ENCODE results near the gene PSMB4.
"Not testable (repeated sequence)": the region's sequence is repeated elsewhere in the genome, so short reads cannot be mapped to it uniquely, and the experiment has no call there.

The PSMB4 gene

DNA sequence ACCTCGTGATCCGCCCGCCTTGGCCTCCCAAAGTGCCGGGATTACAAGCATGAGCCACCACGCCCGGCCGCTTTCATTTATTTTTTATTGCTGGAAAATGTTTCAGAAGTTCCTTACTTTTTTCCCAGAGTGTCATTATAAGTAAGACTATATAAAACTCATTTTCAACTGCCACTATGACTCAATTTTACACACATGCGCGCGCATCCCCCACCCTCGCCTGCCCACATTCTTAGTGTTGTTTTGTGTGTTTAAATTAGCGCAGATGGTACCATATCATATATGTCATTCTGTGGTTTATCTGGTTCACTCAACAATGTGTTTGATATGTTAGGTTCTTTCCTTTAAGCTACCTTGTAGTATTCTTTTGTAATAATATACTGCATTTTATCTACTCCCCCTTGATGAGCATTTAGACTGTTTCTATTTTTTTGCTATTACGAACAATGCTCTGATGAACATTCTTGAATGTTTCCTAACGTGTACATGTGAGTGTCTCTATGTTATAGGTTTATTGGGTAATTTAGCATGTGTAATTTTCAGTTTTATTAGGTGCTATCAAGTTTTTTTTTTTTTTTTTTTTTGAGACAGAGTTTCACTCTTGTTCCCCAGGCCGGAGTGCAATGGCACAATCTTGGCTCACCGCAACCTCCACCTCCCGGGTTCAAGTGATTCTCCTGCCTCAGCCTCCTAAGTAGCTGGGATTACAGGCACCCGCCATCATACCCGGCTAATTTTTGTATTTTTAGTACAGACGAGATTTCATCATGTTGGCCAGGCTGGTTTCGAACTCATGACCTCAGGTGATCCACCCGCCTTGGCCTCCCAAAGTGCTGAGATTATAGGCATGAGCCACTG, 8.9 kb upstream of the PSMB4 start:
- DNase-seq (ENCODE audit: low read depth), result not testable (repeated sequence)

DNA sequence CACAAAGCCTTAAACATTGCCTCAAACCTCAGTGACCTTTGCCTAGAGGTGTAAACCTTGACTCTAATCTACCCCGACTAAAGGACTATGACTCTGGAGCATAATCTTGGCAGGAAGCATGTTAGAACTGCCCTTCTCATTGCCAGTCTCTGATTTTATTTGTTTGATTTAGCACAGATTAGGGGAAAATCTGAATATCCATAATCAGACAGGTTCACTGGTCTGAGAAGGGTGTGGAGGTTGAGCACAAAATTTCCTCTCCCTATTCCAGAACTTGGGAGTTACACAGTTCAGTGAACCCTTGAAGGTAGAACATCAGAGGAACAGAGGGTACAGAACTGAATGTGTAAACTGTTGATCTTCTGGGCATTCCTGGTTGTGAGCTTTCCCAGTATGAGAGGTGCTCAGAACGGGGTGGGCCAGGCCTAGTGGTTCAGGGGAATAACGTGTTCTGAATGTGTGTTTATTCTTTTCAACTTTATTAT, 8.3 kb upstream of the PSMB4 start:
- DNase-seq (ENCODE audit: low read depth), result no peak

DNA sequence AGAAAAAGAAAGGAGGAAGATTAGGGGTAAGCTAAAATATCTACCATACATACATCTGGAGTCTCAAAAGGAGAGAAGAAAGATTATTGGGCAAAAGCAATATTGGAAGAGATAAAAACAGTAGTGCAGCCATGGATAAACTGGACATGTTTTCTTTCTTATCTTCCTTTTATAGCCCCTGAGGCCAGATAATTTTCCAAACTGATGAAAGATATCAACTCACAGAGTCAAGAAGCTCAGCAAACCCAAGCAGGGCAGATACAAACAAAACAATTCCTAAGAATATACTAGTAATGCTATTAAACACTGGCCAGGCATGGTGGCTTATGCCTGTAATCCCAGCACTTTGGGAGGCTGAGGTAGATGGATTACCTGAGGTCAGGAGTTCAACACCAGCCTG, 5.8 kb upstream of the PSMB4 start:
- no peak for DNase-seq (ENCODE audit: low read depth)

DNA sequence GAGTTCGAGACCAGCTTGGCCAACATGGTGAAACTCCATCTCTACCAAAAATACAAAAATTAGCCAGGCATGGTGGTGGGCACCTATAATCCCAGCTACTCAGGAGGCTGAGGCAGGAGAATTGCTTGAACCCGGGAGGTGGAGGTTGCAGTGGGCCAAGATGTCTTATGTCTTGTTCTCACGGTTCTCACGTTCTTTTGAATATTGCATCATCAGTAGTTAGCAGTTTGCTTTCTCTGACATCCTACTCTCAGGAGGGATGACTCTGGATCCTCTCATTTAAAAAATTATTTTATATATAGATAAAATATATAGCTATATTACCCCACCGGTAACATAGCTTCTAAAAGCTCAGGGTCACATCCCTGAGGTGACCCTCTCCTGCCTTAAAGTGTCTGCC, 3.1 kb upstream of the PSMB4 start:
- not testable (repeated sequence) for DNase-seq (ENCODE audit: low read depth)

DNA sequence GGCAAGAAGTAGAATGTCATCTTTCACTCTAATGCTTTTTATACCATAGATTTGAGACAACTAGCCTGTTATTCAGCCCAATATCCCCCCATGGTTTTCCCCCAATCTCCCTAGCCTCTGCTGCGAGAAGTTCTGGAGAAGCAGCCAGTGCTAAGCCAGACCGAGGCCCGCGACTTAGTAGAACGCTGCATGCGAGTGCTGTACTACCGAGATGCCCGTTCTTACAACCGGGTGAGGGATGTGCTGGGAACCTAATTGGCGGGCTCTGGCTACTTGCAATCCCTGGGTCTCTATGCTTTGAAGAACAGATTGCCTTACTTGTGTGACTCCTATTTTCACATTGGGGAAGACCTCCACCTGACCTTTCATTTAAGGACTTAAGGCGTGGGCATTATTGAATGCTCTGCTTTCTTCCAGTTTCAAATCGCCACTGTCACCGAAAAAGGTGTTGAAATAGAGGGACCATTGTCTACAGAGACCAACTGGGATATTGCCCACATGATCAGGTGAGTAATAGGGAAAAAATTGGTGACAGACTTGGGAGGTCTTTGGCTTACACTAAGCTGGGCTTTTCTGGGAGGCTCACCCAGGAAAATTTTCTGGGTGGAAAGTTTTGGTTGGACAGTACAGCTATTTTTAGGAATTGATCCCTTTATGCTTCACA, 1.9 kb downstream of the PSMB4 start:
- DNase-seq (ENCODE audit: low read depth), result no peak

DNA sequence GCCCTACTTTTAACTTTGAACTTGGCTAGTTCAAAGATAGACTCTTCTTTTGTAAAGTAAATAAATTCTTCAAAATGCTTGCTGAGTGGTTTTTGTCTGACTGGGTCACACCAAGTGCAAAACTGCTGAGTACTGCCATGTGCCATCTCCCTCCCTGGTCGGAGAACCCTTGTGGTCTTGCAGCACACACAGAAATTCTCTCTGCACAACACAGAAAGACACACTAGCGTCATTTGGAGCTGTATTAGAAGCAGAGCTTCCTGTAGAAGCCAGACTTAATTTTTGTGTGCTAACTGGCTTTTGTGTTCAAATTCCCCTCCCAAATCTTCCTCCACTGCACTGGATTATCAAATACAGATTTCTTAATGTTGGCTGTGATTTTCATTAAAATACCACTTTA, 2.5 kb downstream of the PSMB4 start:
- no peak for DNase-seq (ENCODE audit: low read depth)

DNA sequence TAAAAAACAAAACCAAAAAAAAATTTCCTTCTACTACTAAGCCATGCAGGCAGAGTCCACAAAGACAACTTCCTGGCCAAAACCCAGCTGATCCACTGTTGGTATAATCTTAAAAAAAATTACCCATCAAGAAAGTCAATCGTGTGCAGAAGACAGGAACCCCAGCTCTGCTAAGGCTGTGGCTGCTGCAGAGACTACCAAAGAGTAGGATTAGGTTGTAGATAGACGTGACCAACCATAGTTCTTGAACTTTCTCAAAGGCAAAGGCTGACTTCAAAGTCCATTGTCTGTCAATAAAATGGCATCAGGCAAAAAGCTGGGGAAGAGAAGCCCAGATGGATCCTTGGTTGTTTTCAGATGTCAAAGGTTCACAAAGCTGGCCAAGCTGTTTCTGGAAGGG, 3.4 kb downstream of the PSMB4 start:
- DNase-seq (ENCODE audit: low read depth), result no peak

DNA sequence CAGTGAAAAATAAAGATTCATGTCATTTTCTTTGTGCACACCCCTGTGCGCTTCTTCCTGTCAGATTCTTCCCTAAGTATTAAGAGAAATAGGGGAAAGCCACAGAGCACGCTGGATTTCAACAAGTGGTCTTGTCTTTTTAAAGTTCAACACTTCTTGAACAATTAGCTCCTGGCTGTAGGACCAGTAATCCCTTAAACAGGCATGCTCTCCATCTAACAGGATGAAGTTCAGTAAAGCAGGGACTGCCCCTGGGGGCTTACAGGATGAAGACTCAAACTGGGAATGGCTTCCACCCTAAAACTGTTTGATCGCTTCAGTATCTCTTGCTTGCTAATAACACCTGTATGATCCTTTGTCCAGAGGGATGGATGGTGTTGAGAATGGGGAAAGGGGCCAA, 4.2 kb downstream of the PSMB4 start:
- DNase-seq (ENCODE audit: low read depth), result no peak

DNA sequence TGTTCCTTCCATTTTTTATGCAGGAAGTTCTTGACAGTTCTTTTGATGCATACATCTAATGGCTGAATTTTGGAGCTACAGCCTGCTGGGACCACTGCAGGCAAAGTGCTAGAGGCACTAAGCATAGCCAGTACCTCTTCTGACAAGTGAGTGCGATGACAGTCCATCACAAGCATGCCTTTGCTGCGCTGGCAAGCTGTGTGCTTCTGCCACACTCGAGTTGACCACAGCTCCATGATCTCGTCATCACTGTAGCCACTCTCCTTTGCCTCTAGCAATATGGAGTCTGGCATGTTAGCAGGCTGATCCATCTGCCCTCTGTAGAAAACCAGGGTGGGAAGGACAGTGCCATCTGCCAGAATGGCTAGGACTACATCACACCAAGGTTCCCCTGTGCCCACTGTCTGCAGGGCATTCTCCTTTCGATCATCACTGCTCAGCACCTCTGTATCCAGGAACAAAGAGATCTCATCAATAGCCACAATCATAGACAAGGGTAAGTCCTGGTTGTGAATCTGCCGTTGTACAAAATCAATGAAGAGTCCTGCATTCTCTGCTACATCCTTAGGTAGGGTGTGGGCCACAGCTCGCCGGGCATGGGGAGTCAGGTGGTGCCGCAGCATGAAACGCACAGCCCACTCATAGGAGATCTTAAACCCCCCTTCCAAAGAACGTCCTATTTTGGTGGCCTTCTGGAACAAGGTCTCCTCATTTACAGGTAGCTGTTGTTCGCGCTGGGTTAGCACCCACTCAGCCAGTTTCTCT, 6.0 kb downstream of the PSMB4 start:
- DNase-seq (ENCODE audit: low read depth), result no peak

DNA sequence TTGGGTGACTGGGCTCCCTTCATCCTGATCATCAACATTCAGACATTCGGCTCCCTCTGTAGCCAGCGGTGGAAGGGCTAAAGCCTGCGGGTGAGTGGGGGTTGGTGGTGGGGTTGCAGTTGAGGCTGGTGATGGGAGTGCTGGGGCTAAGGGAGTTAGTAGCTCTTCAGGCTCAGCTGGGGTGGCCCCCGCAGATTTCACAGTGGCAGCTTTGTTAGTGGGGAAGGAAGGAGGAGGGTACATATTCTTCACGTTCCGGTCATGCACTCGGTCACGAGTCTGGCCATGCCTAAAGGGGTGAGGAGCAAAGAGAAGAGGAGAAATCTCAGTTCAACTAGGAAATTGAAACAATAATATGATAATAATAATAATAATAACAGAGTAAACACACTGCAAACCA, 6.8 kb downstream of the PSMB4 start:
- DNase-seq (ENCODE audit: low read depth), result no peak

DNA sequence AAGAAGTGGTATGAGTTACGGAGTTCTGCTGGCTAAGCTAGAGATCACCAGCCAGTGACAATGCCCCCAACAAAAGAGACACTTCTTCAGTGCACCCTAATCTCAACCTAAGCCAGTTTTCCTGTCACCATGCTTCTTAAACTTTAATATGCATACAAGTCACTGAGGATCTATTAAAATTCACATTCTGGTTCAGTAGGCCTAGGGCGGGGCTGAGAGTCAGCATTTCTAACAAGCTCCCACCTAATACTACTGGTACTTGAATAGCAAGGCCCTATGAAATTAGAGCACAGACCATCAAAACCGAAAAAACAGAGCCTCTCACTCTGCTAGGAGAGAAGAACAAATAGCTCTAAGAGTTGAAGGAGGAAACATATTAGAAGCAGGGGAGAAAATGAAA, 7.9 kb downstream of the PSMB4 start:
- no peak for DNase-seq (ENCODE audit: low read depth)

DNA sequence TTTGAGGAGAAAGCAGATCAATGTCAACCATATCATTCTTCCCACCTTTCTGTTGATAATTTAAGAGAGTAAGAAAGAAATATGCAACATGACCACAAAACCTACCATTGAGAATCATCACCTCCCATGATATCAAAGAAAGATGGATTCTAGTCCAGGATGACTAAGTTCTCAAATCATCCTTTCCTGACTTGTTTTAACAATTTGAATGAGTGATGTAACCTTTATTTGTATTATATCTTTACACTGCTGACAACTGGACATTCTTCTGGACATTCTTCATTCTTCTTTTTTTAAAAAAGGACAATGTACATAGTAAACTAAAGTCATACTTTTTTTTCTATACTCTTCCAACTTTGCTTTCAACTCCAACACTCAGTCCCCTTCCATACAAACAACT, 9.5 kb downstream of the PSMB4 start:
- DNase-seq (ENCODE audit: low read depth), result no peak

DNA sequence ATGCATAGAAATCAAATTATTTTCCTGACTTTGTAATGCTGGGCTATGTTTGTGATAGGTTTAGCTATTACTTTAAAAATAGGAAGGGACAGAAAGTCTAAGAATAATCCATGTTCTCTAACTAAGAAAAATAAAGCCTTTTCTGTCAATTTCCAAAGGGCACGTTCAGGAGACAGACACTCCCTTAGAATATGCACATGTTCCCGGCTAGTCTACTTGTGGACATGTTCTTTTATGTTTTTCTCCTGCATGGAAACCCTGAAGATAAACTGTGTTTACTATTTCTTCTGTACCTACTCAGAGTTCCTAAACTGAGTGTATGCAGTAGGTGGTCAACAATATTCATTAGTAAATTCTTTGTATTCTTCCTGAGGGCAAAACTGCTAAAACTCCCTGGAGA, 12.5 kb downstream of the PSMB4 start:
- no peak for DNase-seq (ENCODE audit: low read depth)

DNA sequence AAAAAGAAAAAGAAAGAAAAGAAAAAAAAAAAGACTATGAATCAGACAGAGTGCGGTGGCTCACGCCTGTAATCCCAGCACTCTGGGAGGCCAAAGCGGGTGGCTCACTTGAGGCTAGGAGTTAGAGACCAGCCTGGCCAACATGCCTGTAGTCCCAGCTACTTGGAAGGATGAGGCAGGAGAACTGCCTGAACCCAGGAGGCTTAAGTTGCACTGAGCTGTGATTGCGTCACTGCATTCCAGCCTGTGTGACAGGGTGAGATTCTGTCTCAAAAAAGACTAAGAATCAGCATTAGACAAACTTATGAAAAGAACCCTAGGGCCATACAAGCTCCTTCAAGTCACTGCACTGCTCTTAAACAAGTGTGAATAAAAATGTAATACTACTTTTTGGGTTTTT, 16.9 kb downstream of the PSMB4 start:
- no peak for DNase-seq (ENCODE audit: low read depth)

DNA sequence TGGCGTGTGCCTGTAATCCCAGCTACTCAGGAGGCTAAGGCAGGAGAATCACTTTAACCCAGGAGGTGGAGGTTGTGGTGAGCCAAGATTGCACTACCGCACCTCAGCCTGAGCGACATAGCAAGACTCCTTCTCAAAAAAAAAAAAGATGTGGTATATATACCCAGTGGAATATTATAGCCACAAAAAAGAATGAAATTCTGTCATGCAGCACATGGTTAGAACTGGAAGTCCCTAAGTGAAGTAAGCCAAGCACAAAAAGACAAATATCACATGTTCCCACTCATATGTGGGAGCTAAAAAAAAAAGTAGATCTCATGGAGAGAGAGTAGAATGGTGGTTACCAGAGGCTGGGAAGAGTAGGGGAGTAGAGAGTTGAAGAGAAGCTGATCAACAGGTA, 18.7 kb downstream of the PSMB4 start:
- DNase-seq (ENCODE audit: low read depth), result no peak

DNA sequence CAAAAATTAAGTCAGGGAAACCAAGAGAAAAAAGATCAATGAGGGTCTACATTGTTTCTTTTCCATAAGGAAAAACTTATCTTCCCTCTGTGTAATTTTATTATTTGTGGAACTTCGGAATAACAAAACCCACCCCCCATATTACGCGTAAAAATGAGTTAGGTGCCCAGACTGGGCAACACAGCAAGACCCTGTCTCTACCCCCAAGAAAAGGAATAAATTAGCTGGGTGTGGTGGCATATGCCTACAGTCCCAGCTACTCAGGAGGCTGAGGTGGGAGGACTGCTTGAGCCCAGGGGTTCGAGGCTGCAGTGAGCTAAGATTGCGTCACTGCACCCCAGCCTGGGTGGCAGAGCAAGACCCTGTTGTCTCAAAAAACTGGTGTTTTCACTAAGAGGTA, 20.4 kb downstream of the PSMB4 start:
- DNase-seq (ENCODE audit: low read depth), result no peak

DNA sequence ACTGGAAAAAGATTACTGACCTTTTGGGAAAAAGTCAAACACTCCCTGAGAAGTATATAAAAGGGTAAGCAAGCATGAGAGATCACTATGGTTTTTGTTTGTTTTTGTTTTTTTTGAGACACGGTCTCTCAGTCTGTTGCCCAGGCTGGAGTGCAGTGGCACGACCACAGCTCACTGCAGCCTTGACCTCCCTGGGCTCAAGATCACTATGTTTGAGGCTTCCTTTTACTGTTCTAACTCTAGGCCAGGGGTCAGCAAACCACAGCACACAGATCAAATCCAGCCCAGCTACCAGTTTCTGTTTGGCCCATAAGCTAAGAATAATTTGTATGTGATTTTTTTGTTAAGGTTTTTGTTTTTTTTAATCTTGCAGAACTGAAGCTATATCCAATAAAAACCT, 25.7 kb downstream of the PSMB4 start:
- no peak for DNase-seq (ENCODE audit: low read depth)

DNA sequence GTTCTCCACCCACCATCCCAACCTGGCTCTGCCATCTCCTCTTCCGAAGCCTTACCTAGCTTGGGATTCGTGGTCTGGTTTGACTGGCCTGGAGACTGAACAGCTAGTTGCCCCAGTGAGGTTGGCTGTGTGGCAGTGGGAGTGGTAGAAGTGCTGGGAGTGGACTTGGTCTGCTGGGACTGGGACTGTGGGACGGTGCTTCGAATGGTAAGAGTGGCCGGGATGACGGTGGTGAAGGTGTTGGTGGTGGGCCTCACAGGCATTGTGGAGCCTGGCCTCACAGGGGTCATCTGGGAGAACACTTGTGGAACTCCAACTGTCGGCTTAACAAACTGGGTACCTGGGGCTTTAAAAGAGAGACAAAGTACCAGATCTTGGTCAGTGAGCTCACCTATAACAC, 28.7 kb downstream of the PSMB4 start:
- no peak for DNase-seq (ENCODE audit: low read depth)

DNA sequence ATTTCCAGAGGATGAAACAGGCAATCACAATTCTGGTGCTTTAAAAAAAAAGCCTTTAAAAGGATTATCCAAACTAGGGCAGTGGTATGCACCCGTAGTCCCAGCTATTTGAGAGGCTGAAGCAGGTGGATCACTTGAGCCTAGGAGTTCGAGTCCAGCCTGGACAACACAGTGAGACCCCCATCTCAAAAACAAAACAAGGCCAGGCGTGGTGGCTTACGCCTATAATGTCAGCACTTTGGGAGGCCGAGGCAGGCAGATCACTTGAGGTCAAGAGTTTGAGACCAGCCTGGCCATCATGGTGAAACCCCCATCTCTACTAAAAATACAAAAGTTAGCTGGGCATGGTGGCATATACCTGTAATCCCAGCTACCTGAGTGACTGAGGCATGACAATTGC, 34.5 kb downstream of the PSMB4 start:
- not testable (repeated sequence) for DNase-seq (ENCODE audit: low read depth)

DNA sequence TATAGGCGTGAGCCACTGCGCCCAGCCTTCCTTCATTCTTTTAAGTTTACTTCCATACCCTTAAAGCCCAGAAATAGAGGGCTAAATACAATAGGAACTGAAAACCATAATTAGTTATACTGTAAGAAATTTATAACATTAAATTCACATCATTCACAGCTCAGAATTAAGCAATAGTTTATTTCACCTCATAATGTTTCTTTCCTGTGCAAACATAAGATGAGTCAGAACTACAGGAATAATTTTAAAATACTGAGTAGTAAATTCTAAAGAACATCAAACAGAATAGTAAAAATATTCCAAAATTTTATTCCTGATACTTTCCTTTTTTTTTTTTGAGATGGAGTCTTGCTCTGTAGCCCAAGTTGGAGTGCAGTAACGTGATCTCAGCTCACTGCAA, 35.8 kb downstream of the PSMB4 start:
- DNase-seq (ENCODE audit: low read depth), result no peak

DNA sequence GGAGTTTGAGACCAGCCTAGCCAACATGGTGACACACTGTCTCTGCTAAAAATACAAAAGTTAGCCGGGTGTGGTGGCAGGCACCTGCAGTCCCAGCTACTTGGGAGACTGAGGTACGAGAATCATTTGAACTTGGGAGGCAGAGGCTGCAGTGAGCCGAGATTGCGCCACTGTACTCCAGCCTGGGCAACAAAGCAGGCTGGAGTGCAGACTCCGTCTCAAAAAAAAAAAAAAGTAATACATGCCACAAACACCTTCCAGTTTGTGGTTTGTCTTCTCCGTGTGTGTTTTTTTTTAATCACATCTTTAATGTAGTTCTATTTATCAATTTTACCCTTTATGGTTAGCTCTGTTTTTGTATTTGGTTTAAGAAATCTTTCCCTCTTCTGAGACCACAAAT, 37.6 kb downstream of the PSMB4 start:
- DNase-seq (ENCODE audit: low read depth), result no peak

DNA sequence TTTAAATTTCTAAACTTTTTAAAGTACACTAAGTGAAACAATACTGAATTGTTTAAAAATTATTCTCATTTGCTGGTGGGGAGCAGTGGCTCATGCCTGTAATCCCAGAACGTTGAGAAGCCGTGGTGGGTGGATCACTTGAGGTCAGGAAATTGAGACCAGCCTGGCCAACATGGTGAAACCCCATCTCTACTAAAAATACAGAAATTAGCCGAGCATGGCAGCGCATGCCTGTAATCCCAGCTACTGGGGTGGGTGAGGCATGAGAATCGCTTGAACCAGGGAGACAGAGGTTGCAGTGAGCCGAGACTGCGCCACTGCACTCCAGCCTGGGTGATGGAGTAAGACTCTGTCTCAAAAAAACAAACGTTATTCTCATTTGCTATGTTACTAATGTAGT, 38.0 kb downstream of the PSMB4 start:
- DNase-seq (ENCODE audit: low read depth), result not testable (repeated sequence)
